GM10248 (cell line): Measurements from ENCODE around the gene MIAT.

Source experiments
- CTCF ChIA-PET: fragments of 300-600 bp; sonication (Branson Sonifier 250); formaldehyde crosslinking; extraction: SDS; loops from one replicate; lab custom pipeline; 2021; ENCODE audit warnings: antibody characterized with exemption; lab: Yijun Ruan, JAX
- POLR2A ChIA-PET: fragments of 350-650 bp; sonication (Branson Sonifier 250); formaldehyde crosslinking; extraction: SDS; loops from one replicate; lab custom pipeline; 2020; ENCODE audit warnings: antibody characterized with exemption; lab: Yijun Ruan, JAX
- DNase-seq: peaks from one replicate; pipeline ENCODE4 v3.0.0; 2012; ENCODE audit errors: extremely low spot score
- CTCF ChIP-seq: IDR thresholded peaks from 2 replicates; pipeline ENCODE4 v1.5.1; 2012; ENCODE audit warnings: mild to moderate bottlenecking, low read depth; ENCODE audit errors: extremely low read depth, missing control alignments, control extremely low read depth

MIAT gene

DNA sequence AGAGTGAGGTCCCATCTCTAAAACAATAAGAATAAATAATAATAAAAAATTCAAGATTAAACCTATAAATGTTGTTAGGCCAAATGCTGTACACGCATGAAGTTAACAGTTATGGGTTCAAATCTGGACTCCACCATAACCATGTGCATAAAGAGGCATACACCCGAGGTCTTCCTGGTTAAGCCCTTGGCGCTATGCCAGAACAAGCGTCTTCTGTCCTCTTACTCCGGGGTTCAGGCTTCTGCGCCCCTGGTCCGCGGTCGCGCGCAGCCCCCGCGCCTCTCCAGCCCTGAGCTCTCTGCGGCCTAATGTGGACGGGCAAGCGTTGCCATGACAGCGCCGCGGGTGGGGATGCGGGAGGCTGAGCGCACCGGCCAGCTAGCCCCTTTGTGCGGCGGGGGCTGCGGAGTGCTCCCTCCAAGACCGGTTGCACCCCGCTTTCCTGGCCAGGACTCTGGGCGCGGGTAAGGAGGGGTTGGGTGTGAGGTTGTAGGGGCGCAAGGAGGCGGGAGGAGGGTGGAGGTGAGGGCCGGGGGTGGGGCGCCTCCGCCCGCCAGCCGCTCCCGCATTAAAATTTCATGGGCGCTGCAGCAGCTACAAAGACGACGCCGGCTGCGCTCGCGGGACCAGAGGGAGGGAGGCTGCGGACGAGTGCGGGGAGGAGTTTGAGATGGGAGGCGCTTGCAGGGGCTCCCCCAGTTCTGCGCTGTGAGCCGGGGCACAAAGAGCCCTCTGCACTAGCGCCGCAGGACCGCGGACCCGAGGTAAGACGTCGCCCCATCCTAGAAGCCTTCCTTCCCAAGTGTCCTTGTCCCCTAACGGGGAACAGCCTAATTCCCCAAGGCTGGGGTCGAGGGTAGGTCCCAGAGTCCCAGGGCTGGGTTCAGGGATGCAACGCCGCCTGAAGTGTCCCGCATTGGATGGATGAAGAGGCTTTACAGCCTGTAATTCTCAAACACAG, at the start of gene MIAT:
Gene MIAT, plus strand, starts transcription at position 698 of the 961 bp plus-strand sequence.
- DNase-seq = peak; percentile 80
- POLR2A ChIA-PET = no interaction called here
- TF ChIP-seq CTCF = no peak
- CTCF ChIA-PET = interaction anchor here (0.6 to 2.3 kb wide), 5 partner anchors 8 to 292 kb away, joined by 3 to 8 read pairs (median 4); no protein-coding TSS in a partner anchor

DNA sequence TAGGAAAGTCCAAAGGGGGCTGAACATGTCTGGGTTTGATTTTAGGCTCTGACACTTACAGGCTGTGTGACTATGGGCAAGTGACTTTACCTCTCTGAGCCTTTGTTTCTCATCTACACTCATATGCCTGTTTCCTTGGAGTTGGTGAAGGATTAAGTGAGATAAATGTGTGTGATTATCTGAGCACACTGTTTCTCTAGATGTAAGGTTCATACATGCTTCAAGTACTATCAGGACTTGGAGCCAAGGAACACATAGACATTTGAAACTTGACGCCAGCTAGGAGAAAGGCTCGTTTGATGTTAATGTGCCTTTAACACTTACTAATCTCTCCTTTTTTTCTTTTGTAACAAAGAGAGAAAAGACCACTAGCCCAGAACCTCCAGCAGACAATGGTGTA, 49.3 kb upstream of the MIAT start:
- TF ChIP-seq CTCF = no peak
- DNase-seq = no peak
- ChIA-PET CTCF (interaction anchor here (1.2 kb wide), 1 partner anchor 13 kb away, joined by 3 read pairs; no protein-coding TSS in a partner anchor), POLR2A (no interaction called here)

DNA sequence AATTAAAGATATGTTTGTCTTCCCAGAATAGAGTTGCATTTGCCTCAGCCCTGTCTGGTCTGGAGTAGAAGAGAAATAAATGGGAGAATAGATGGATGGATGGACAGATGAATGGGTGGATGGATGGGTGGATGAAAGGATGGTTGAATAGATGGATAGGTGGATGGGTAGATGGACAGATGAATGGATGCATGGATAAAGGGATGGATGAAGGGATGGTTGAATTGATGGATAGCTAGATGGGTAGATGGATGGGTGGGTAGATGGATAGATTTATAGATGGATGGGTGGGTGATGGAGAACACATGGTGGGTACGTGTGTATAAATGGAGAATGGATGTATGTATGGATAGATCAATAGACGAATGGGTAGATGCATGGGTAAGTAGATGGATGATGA, 48.1 kb upstream of the MIAT start:
- ChIA-PET CTCF (interaction anchor here (0.7 kb wide), 1 partner anchor 15 kb away, joined by 4 read pairs; no protein-coding TSS in a partner anchor), POLR2A (no interaction called here)
- DNase-seq = no peak
- no peak for TF ChIP-seq CTCF

GRCh38 chr22:26610072-26610958, 47.1 kb upstream of the MIAT start:
- DNase-seq = peak; percentile 85
- POLR2A ChIA-PET = interaction anchor here (0.7 kb wide), 1 partner anchor 127 kb away, joined by 3 read pairs; the partner anchor contains the start of genes HPS4 and SRRD
- TF ChIP-seq CTCF = no peak
- CTCF ChIA-PET = interaction anchor here (1.2 to 1.8 kb wide), 2 partner anchors 16 to 21 kb away, joined by 3 to 6 read pairs; no protein-coding TSS in a partner anchor

- CTCF ChIA-PET = interaction anchor here (1.2 to 1.8 kb wide), 2 partner anchors 17 to 22 kb away, joined by 3 to 6 read pairs; no protein-coding TSS in a partner anchor
- POLR2A ChIA-PET = interaction anchor here (0.7 kb wide), 1 partner anchor 128 kb away, joined by 3 read pairs; the partner anchor contains the start of genes HPS4 and SRRD
- no peak for TF ChIP-seq CTCF
- no peak for DNase-seq
Observed at GRCh38 chr22:26610996-26611395, 46.4 kb upstream of the MIAT start.
